ENCODE data around the gene SERPINB6.
A peak's percentile ranks its signal among the peaks of the same experiment; 100 is the strongest.

SERPINB6 gene

GRCh38 chr6:2998998-2999617, 27.7 kb upstream of the SERPINB6 start:
- DNase-seq, result peak; percentile 15

- DNase-seq, result peak; percentile 29
These were observed 27.1 kb upstream of the SERPINB6 start for GRCh38 chr6:2998249-2998997.

GRCh38 chr6:2993755-2994317, 22.5 kb upstream of the SERPINB6 start:
- no peak for DNase-seq

GRCh38 chr6:2992330-2992979, 21.1 kb upstream of the SERPINB6 start:
- DNase-seq, result no peak

- no peak for DNase-seq
These were observed 19.7 kb upstream of the SERPINB6 start for GRCh38 chr6:2990932-2991506.

GRCh38 chr6:2990248-2990931, 19.0 kb upstream of the SERPINB6 start:
- DNase-seq, result no peak

GRCh38 chr6:2989332-2990247, 18.2 kb upstream of the SERPINB6 start:
- peak; percentile 63 for DNase-seq

- peak; percentile 80 for DNase-seq
These were observed 17.3 kb upstream of the SERPINB6 start for GRCh38 chr6:2988426-2989331.

GRCh38 chr6:2988094-2988425, 16.7 kb upstream of the SERPINB6 start:
- no peak for DNase-seq

- DNase-seq, result no peak
These were observed 15.4 kb upstream of the SERPINB6 start for GRCh38 chr6:2986722-2987221.

GRCh38 chr6:2984738-2985406, 13.5 kb upstream of the SERPINB6 start:
- DNase-seq, result no peak

- DNase-seq, result no peak
These were observed 11.2 kb upstream of the SERPINB6 start for GRCh38 chr6:2982426-2983117.

GRCh38 chr6:2980465-2980855, 9.1 kb upstream of the SERPINB6 start:
- DNase-seq, result no peak

GRCh38 chr6:2979819-2980464, 8.6 kb upstream of the SERPINB6 start:
- DNase-seq, result no peak

- no peak for DNase-seq
These were observed 7.6 kb upstream of the SERPINB6 start for GRCh38 chr6:2978923-2979322.

GRCh38 chr6:2977799-2978590, 6.6 kb upstream of the SERPINB6 start:
- DNase-seq, result no peak

- DNase-seq, result no peak
These were observed 5.9 kb upstream of the SERPINB6 start for GRCh38 chr6:2977290-2977689.

GRCh38 chr6:2976571-2977085, 5.3 kb upstream of the SERPINB6 start:
- no peak for DNase-seq

All from stimulated activated CD4-positive, alpha-beta T cell treated with anti-CD3 and anti-CD28 coated beads, Interleukin-4, amount 100 ng/mL, for 1 hour (primary cell).